Stimulated activated CD4-positive, alpha-beta T cell treated with anti-CD3 and anti-CD28 coated beads, Interleukin-4, amount 100 ng/mL, for 48 hours (primary cell): ENCODE measurements around the gene SFTA2.
A peak's percentile ranks its signal among the peaks of the same experiment; 100 is the strongest.
"Not testable (repeated sequence)": the region's sequence is repeated elsewhere in the genome, so short reads cannot be mapped to it uniquely, and the experiment has no call there.

Experiments
- DNase-seq, 2 donors: peaks; one replicate each; pipeline ENCODE4 v3.0.0-alpha.2; 2020; ENCODE audit warnings: low read depth in 2 of 2

SFTA2 gene

DNA sequence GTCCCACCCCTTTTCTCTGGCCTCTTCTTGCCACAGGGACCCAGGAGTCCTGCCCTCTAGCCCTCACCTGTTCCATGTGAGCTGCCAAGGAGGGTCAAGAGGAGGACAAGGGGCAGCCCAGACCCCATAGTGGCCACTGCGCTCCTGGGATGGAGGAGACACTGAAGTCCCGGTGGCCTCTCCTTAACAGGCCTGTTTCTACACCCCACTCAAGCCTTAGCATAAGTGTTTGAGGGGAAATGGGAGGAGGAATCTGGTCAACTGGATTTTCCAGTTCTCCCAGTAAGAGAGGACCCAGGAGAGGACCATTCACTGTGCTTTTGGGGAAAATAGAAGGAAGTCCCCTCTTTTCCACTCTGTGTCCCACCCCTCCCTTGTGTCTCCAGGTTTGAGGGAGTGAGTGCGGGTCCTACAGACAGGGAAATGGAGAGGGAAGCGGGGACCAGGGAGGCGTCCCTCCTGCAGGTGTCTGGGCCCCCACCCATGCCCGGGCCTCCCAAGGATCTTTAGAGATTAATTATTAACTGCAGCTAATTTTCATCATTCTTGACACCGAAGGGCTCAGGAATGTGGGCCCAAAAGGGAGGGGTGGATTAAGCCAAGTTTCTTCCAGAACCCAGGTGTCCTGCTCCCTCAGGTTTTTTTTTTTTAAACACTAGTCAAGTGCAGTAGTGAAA, at the start of gene SFTA2:
Gene SFTA2, minus strand, starts transcription at position 202 of the 677 bp plus-strand sequence. Its CDS starts 74 bp downstream, at position 128.
- no peak for DNase-seq

DNA sequence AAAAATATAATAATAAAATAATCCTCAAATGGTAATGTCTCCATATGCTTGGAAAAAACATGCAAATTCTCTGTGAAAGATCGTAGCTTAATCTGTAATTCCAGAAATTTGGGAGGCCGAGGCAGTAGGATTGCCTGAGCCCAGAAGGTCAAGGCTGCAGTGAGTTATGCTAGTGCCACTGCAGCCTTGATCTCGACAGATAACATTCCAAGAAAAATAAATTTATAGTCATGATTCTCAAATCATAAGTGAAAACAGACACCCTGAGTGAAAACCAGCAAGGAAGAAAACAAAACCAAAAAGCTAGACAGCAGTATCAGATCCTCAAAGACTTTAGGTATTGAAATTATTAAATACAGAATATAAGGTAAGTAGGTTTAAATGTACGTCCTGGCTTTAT, 47.7 kb upstream of the SFTA2 start:
- no peak for DNase-seq

DNA sequence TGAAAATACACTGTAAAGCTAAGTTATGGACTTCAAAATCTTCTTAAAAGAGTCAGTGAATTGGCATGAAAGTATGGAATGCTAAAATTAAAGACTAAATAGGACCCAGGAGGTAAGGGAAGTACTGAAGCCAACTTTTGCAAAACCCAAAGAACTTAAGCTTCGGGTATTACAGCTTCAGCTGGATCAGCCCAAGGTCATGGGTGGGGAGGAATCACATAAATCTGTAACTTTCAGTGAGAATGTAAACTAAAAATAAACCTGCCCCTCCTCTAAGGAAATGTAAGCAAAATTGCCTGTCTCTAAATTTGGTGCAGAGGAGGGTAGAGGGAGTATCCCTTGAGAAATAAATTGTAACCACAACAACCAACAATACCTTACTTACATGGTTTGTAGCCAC, 47.2 kb upstream of the SFTA2 start:
- no peak for DNase-seq

DNA sequence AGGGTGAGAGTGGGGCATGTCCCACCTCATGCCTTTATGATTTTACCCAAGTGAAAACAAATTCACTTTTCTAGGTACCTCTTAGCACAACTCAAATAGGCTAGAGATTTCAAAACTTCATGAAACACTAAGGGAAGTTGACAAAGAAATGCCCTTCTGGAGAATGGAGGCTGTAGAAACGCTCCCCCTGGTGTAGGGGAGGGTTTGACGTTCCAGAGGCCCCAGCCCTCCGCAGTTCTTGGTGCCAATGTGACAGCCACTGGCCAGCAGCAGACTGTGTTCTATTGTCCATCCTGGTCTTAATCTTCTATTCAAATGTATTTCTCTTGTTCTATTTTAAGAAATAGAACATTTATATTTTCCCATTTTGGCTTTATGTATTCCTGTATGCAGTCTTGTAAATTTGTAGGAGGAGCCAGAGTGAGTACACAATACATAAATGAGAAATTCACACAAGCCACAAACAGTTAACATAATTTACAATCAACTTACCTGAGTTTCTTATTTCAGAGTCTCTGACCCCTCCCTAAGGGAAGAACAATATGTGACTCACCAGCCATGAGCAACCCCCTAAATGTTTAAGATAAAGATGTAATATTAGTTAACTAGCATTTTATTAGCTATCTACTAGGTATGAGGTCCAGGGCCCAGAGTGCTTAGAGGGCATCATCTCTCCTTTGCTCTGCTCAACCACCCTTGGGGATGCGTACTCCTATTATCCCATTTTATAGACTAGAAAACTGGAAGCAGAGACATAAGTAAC, 42.7 kb upstream of the SFTA2 start:
- no peak for DNase-seq

DNA sequence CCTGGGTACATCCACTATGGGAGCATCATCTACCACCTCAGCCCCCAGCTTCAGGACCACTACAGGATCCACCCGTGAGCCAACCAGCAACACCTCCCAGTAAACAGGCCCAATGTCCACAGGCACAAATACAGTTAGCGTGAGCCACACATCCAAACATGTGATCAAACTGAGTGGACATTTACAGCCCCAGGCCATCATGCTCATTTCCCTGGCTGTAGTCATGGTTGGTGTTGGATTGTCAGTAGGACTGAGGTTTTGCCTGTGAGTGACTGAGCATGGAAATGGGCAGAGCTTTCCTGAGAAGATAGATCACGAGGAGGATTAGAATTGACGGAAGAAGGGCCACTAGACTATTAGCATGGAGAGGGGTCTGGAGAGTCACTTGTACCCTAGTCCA, 40.8 kb upstream of the SFTA2 start:
- no peak for DNase-seq

DNA sequence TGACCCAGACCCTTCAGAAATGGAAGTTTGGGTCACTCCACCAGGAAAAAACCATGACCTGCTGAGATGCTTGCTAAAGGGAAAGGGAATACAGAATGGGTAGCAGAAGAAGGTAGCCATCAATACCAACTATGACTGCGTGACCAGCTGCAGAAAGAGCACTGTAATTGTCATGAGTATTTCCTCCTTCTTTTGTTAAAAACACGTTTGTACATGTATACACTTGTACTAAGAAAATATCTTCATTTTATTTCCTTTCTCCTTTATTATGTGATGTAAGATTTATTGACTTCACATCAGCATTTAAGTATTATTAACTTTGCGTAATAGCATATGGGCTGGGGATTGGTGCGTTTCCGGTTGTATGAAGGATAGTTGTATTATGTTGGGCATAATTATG, 39.0 kb upstream of the SFTA2 start:
- DNase-seq = no peak

DNA sequence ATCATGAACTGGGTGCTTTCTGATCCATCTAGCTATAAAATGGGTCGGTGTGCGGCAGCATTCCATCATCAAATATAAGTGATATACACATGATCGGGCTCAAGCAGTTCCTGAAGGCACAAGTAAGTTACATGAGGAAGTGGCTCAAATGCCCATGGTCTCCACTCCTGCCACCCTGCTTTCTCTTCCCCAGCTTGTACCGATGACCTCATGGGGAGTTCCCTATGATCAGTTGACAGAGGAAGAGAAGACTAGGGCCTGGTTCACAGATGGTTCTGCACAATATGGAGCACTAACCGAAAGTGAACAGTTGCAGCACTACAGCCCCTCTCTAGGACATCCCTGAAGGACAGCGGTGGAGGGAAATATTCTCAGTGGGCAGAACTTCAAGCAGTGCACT, 37.2 kb upstream of the SFTA2 start:
- not testable (repeated sequence) for DNase-seq

DNA sequence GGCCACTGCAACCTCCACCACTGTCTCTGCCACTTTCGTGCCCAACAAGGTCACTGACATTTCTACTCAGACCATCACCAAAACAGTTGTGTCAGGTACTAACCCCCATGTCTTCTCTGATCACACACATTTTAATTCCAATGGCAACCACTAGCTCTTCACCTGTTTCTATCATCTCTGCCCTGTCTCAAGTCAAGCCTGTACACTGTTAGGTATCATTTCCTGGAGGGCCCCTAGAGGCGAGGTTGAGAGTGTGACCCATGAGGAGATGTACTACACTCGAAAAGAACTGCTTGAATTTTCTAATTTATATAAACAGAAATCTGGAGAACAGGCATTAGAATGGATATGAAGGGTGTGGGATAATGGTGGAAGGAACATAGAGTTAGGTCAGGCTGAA, 34.2 kb upstream of the SFTA2 start:
- DNase-seq = no peak

DNA sequence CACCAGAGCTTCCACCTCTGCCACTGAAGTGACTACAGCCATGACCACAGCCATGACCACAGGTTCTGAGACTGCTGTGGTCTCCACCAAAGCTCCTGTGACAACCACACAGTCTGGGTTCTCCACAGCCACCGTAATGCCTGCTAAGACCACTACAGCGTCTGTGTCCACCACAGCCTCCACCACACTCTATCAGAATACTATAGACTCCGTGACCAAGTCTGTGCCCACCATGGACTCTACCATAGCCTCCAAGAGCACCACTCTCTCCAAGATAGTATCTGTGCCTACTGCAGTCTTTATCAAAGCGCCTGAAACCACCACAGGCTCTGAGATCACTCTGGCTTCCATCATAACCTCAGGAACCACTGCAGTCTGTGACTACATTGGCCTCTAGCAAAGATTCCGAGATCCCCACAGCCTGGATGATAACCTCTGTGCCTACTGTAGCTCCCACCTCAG, 33.2 kb upstream of the SFTA2 start:
- DNase-seq = no peak

DNA sequence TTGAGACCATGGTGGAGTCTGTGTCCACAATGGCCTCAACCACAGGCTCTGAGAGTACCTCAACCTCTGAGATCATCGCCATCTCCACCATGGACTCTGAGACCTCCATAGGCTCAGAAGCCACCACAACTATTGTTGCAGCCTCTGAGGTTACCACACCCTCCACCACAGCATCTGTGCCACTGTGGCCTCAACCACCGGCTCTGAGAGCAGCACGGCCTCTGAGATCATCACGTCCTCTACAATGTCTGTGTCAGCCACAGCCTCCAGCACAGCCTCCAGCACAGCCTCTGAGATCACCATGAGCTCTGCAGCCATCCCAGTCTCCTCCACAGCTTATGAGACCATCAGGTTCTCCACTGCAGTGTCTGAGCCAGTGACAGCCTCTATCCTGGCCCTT, 32.1 kb upstream of the SFTA2 start:
- no peak for DNase-seq

DNA sequence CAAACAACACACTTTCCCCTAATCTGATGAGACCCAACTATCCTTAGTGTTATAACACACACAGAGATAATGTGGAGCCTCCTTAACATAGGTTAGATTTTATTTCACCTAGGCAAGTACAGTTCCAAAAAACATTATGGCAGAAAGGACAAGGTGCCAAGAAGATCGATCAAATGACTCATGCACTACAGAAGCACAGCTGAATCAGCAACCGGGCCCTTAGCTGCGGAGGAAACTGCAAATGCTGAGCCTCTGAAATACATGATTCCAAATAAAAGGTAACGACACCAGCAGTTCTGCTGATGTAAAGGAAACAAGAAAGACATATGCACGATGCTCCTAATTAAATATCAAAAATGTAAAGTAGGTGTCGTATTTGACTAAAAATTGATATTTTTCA, 31.7 kb upstream of the SFTA2 start:
- DNase-seq = no peak

DNA sequence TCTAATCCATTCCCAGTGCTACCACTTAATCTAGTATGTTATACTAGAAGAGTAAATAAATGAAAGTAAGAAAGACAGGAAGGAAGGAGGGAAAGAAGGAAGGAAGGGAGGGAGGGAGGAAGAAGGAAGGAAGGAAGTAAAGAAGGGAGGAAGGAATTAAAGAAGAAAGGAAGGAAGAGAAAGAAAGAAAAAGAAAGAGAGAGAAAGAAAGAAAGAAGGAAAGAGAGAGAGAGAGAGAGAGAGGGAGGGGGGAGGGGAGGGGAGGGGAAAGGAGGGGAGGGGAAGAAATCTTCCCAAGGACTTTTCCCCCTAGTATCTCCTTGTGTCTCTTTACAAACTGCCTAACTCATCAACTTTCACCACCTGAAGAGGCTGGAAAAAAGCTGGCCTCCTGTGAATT, 30.7 kb upstream of the SFTA2 start:
- DNase-seq = no peak

DNA sequence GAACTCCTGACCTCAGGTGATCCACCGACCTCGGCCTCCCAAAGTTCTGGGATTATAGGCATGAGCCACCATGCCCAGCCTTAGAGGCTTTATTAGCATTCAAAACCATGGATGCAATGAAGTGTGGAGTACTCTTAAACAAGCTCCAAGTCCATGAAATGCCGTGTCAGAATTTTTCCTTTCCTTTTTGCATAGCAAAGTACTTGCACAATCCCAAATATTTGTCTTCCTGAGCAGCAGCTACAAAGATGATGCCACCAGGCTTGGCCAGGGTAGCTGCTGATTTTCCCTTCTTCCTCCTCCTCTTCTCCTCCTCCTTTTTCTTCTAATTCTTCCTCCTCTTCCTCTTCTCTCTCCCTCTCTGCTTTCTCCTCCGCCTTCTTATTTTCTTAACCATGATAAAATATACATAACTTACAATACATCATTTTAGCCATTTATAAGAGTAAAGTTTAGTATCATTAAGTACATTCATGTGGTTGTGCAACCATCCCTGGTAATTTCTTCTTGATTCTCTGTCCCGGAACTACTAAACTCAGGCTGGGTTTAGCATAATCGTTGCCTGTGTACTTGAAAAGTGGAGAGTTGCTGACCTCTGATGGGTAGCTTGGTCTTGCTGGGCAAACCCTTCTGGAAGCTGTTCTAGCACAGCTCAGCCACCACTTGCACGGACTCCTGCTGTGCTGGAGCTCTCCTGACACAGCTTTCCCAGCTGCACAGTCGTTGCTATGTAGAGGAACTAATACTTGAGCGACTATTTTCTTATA, 29.1 kb upstream of the SFTA2 start:
- DNase-seq = no peak

DNA sequence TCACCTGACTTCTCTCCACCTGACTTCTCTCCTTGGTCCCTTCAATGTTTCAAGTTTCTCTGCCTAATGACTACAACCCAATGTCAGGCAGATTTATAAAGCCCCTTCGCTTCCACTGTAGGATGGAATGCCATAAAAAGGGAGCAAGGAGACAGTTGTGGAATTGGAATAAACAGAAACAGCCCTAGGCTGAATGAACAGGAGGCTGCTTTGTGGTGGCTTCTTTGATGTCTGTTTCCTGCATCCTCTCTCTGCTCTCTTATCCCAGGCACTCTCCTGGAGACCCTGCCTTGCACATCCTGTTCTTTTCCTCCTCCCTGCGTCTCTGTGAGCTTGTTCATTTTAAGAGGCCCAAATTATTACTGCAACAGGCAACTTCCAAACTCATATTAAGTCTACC, 25.7 kb upstream of the SFTA2 start:
- no peak for DNase-seq

DNA sequence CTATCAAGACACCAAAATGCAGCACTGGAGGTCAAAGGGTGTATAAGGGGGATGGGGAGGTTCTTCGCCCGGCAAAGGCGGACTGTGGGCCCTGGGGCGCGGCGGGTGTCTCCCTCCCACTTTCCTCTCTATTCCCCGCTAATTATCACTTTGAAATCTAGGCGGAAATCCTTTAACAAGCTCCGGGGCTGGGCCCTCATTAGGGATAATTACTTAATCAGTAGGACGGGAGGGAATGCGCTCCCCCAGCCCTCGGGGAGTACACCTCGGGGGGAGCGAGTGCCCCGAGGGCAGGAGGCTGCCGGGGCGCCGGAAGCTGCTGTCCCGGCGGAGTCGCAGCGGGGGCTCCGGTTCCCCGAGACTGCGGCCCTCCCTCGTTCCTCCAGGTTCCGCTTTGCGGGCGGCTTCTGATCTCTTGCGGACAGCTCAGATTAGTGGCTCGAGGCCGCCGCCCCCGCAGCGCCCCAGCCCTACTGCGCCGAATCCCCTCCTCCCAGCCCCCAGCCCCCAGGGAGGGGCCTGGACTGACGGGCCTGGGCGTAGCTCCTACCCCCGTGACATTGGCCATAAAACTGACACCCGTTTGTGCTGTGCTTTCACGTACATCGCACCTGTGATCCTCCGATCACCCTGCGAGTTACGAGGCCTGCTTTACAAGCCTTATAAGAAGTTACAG, 23.5 kb upstream of the SFTA2 start:
- peak; percentile 55 to 77 for DNase-seq

DNA sequence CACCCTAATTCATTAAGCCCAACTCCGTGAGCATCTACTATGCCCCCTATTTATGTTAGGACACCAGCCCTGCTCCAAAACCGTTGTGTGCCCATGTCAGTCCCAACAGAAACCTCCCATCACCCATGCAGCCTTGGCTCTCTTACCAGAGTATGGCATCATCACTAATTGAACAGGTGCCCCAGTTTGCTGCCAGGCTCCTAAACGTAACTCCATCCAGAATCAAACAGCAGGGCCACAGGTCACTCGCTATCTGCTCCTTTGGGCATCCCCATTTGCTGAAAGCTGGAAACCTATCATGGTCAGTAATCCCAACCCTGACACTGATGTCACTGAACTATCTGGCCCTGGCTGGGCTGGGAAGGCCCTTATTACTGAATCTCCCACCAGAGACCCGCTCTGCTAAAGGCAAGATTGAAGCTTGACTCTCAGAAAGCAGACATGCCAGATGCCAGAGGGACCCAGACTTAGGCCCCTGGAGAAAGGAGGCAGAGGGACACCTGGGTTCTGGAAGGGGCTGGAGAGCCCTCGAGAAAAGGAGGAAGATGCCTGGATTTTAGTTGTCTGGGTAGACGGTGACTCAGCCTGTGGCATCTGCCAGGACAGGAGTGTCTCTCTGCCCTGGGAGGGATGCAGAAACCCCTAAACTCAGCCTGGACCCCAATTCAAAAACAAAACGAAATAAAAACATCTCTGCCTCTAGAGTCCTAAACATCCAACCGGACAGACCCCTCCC, 22.8 kb upstream of the SFTA2 start:
- DNase-seq = no peak

DNA sequence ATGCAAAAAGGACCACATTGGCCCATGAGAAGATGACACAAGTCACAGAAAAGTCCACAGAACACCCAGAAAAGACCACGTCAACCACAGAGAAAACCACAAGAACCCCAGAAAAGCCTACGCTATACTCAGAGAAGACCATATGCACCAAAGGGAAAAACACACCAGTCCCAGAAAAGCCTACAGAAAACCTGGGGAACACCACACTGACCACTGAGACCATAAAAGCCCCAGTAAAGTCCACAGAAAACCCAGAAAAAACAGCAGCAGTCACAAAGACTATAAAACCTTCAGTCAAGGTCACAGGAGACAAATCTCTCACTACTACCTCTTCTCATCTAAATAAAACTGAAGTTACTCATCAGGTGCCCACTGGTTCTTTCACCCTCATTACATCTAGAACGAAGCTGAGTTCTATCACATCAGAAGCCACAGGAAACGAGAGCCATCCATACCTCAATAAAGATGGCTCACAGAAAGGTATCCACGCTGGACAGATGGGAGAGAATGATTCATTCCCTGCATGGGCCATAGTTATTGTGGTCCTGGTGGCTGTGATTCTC, 20.0 kb upstream of the SFTA2 start:
- no peak for DNase-seq

DNA sequence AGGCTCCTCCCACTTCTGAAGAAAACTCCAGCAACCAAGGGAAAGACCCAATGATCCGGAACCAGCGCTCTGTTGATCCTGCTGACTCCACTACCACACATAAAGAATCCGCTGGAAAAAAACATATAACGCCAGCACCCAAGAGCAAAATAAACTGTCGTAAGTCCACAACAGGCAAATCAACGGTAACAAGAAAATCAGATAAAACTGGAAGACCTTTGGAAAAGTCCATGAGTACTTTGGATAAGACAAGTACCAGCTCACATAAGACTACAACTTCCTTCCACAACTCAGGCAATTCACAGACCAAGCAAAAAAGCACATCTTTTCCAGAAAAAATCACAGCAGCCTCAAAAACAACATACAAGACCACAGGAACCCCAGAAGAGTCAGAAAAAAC, 16.8 kb upstream of the SFTA2 start:
- DNase-seq = no peak

DNA sequence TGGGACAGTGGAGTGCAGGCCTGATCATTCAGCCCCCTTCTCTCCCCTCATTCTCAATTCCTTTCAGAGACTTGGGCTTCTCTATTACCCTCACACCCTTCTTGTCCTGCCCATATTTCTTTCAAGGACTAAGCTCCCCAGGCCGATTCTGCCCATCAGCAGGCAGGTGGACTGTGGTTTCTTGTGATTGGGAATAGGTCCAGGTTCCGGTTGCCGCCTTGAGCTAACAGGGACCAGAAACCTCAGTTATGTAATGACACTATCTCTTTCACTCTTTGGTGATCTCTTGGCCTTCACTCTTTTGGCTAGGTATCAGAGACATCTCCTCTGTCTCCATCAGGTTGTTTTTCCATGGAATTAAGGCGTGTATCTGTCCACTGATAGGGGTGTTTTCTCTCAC, 15.3 kb upstream of the SFTA2 start:
- DNase-seq = no peak

DNA sequence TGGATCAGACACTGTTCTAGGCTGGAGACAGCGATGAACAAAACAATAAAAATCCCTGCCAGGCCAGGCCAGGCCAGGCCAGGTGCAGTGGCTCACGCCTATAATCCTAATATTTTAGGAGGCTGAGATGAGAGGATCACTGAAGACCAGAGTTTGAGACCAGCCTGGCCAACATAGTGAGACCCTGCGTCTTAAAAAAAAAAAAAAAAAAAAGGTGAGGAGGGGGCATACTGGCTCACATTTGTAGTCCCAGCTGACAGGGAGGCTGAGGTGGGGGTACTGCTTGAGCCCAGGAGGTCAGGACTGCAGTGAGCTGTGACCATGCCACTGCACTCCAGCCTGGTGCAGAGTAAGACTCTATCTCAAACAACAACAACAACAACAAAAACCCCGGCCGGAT, 13.3 kb upstream of the SFTA2 start:
- DNase-seq = no peak

DNA sequence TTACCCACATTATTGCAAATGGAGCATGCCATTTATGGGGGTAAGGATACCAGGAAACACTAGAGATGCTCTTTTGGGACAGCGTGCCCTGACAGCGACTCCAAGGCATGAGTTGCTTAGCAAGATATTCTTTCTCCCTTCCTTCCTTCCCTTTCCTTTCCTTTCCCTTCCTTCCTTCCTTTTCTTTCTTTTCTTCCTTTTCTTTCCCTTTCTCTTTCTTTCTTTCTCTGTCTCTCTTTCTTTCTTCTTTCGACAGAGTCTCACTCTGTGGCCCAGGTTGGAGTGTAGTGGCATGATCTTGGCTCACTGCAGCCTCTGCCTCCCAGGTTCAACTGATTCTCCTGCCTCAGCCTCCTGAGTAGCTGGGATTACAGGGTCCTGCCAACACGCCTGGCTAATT, 12.1 kb upstream of the SFTA2 start:
- DNase-seq = no peak
